Natural killer cell (primary cell): ENCODE data around the gene CDCA3. TPM values are rescaled to one million over a fixed set of nuclear protein-coding genes. Genes with fewer than 3 reads are reported as not detected.

Experiments used
- ATAC-seq, 3 donors: fragments of 150-1000 bp in 2 of 3; fragments of 200-7000 bp in 1 of 3; cut with Tn5 transposase; 1 replicate in 1 of 3; 2 replicates in 2 of 3; pipeline ENCODE4 v1.10.0; 2021; ENCODE audit warnings: mild to moderate bottlenecking in 2 of 3, moderate library complexity in 2 of 3
- DNase-seq, 2 donors: peaks; one replicate each; pipeline versions ENCODE4 v3.0.0 to v3.0.0-alpha.2; 2013 to 2021; ENCODE audit warnings: mixed read lengths in 1 of 2
- H3K27ac ChIP-seq: one replicate; pipeline ENCODE4 v1.5.1; 2013; ENCODE audit warnings: mild to moderate bottlenecking, low read length
- H3K27me3 ChIP-seq: one replicate; pipeline ENCODE4 v1.6.1; 2013; ENCODE audit warnings: low read length; ENCODE audit not compliant: control insufficient read depth, insufficient read depth
- H3K36me3 ChIP-seq: one replicate; pipeline ENCODE4 v1.6.1; 2013; ENCODE audit warnings: low read length; ENCODE audit not compliant: control insufficient read depth, insufficient read depth
- H3K4me1 ChIP-seq: one replicate; pipeline ENCODE4 v1.6.1; 2013; ENCODE audit warnings: low read length; ENCODE audit not compliant: control insufficient read depth, insufficient read depth
- H3K4me3 ChIP-seq: one replicate; pipeline ENCODE4 v1.5.1; 2013; ENCODE audit warnings: low read length
- H3K9me3 ChIP-seq: one replicate; pipeline ENCODE4 v1.6.1; 2013; ENCODE audit warnings: low read length; ENCODE audit not compliant: control insufficient read depth, insufficient read depth
- H3K27ac Mint-ChIP-seq, 2 donors: one replicate each; pipeline ENCODE4 v1.8.0; 2022; ENCODE audit warnings: mild to moderate bottlenecking in 2 of 2, mixed read lengths in 2 of 2, moderate library complexity in 1 of 2
- H3K27me3 Mint-ChIP-seq, 2 donors: one replicate each; pipeline ENCODE4 v1.8.0; 2022; ENCODE audit warnings: low read depth in 2 of 2, mixed read lengths in 2 of 2
- H3K36me3 Mint-ChIP-seq: one replicate; pipeline ENCODE4 v1.8.0; 2022; ENCODE audit warnings: mixed read lengths
- H3K4me1 Mint-ChIP-seq, 2 donors: one replicate each; pipeline ENCODE4 v1.8.0; 2022; ENCODE audit warnings: mixed read lengths in 2 of 2
- H3K4me3 Mint-ChIP-seq: one replicate; pipeline ENCODE4 v1.8.0; 2022; ENCODE audit warnings: mild to moderate bottlenecking, moderate library complexity, mixed read lengths
- H3K9me3 Mint-ChIP-seq, 2 donors: one replicate each; pipeline ENCODE4 v1.8.0; 2022; ENCODE audit warnings: mixed read lengths in 2 of 2
- WGBS: methylation state at CpG from one replicate; pipeline ENCODE4 v1.1.7; 2013; ENCODE audit warnings: missing lambda C conversion rate; ENCODE audit not compliant: insufficient coverage; 5-methylcytosine and 5-hydroxymethylcytosine counted together
- intact Hi-C: fragments of 100-400 bp; cut with micrococcal nuclease; formaldehyde crosslinking; loops from one replicate; pipeline ENCODE4 v1.14.2; 2022
- total RNA-seq, 4 donors: library from RNA; stranded (reverse); fragments of 120-200 nt in 1 of 4; gene quantifications; one replicate each; pipeline versions ENCODE4 v1.2.3 to v1.2.4, GENCODE V29; 2013 to 2022
- TF ChIP-seq, protein P1 (sequence below): fragments of 200-600 bp; IDR thresholded peaks from one replicate; pipeline ENCODE4 v1.8.0; 2022; ENCODE audit warnings: antibody characterized with exemption

Gene CDCA3
- total RNA-seq, 3 donors from 2014 or later (not counting 1 experiment from before 2014, with no cell fraction given), result 1.4 to 3.3 (median 1.4) TPM

DNA sequence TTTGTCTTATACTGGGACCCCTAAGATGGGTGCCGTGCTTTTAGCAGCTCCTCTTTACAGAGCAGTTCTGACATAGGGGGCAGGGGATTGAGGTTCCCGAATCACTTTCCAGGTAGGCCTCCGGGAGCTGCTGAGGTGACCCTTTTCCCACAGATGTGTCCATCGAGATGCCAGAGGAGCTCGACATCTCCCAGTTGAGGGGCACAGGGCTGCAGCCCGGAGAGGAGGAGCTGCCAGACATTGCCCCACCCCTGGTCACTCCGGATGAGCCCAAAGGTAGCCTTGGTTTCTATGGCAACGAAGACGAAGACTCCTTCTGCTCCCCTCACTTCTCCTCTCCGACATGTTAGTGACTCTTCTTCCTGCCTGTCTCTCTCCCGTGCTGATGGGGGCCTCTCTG is 11.9 kb upstream of the CDCA3 start:
- no peak for ATAC-seq
- TF ChIP-seq, protein P1, sequence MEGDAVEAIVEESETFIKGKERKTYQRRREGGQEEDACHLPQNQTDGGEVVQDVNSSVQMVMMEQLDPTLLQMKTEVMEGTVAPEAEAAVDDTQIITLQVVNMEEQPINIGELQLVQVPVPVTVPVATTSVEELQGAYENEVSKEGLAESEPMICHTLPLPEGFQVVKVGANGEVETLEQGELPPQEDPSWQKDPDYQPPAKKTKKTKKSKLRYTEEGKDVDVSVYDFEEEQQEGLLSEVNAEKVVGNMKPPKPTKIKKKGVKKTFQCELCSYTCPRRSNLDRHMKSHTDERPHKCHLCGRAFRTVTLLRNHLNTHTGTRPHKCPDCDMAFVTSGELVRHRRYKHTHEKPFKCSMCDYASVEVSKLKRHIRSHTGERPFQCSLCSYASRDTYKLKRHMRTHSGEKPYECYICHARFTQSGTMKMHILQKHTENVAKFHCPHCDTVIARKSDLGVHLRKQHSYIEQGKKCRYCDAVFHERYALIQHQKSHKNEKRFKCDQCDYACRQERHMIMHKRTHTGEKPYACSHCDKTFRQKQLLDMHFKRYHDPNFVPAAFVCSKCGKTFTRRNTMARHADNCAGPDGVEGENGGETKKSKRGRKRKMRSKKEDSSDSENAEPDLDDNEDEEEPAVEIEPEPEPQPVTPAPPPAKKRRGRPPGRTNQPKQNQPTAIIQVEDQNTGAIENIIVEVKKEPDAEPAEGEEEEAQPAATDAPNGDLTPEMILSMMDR, result no peak
- H3K36me3 ChIP-seq, result peaks cover 51% of the 10 kb centered on the region
- Mint-ChIP-seq H3K27ac (no peak overlapping the region), H3K4me1 (peaks cover 0 to 5% of the 10 kb centered on the region in 2 donors), H3K9me3 (no peaks in the 10 kb centered on the region), H3K4me3 (no peak overlapping the region), H3K36me3 (peaks cover 6% of the 10 kb centered on the region), H3K27me3 (no peaks in the 10 kb centered on the region)
- intact Hi-C loops, result no loop called here
- no peak overlapping the region for H3K27ac ChIP-seq
- WGBS, result over 99% methylated on average over 11 of the region's 11 CpGs
- H3K9me3 ChIP-seq, result no peaks in the 10 kb centered on the region
- H3K4me1 ChIP-seq, result peaks cover 9% of the 10 kb centered on the region
- H3K27me3 ChIP-seq, result no peaks in the 10 kb centered on the region
- H3K4me3 ChIP-seq, result no peak overlapping the region
- no peak for DNase-seq

- no peaks in the 10 kb centered on the region for H3K27me3 Mint-ChIP-seq
- no peaks in the 10 kb centered on the region for H3K27me3 ChIP-seq
- H3K36me3 ChIP-seq, result peaks cover 66% of the 10 kb centered on the region
- no peaks in the 10 kb centered on the region for H3K9me3 Mint-ChIP-seq
- H3K4me3 Mint-ChIP-seq, result no peak overlapping the region
- H3K27ac Mint-ChIP-seq, result peak overlapping the region in 1 of 2 donors; percentile 40
- no peak for DNase-seq
- H3K4me3 ChIP-seq, result no peak overlapping the region
- H3K4me1 ChIP-seq, result no peaks in the 10 kb centered on the region
- intact Hi-C loops, result no loop called here
- H3K9me3 ChIP-seq, result no peaks in the 10 kb centered on the region
- TF ChIP-seq, protein P1, result no peak
- no peak overlapping the region for H3K27ac ChIP-seq
- ATAC-seq, result no peak
- peaks cover 6% of the 10 kb centered on the region for H3K36me3 Mint-ChIP-seq
- WGBS, result 96% methylated on average over 9 of the region's 9 CpGs
- no peaks in the 10 kb centered on the region for H3K4me1 Mint-ChIP-seq
These were observed 10.3 kb upstream of the CDCA3 start for GRCh38 chr12:6861391-6861790.

- no peak overlapping the region for H3K27ac ChIP-seq
- Mint-ChIP-seq H3K4me1 (no peaks in the 10 kb centered on the region), H3K27ac (peak overlapping the region in 1 of 2 donors; percentile 40), H3K27me3 (no peaks in the 10 kb centered on the region), H3K4me3 (no peak overlapping the region), H3K9me3 (no peaks in the 10 kb centered on the region), H3K36me3 (peaks cover 6% of the 10 kb centered on the region)
- no peak overlapping the region for H3K4me3 ChIP-seq
- no peak for ATAC-seq
- intact Hi-C loops, result no loop called here
- TF ChIP-seq, protein P1, result no peak
- H3K27me3 ChIP-seq, result no peaks in the 10 kb centered on the region
- 97% methylated on average over 7 of the region's 7 CpGs for WGBS
- peaks cover 70% of the 10 kb centered on the region for H3K36me3 ChIP-seq
- H3K4me1 ChIP-seq, result no peaks in the 10 kb centered on the region
- DNase-seq, result no peak
- no peaks in the 10 kb centered on the region for H3K9me3 ChIP-seq
These were observed 9.9 kb upstream of the CDCA3 start for GRCh38 chr12:6860942-6861341.

DNA sequence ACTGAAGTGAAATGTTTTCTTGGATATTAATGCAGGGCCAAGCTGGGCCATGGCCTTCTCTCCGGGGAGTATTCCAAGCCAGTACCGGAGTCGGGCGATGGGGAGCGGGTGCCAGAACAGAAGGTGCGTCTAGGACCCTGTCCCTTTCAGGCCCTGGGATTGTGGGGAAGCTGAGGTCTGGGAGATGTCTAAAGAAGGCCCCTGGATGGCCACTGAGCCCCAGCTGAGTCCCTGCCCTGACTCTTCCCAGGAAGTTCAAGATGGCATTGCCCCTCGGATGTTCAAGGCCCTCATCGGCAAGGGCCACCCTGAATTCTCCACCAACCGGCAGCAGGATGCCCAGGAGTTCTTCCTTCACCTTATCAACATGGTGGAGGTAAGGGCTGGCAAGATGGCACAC is 9.0 kb upstream of the CDCA3 start:
- ATAC-seq, result no peak
- Mint-ChIP-seq H3K9me3 (no peaks in the 10 kb centered on the region), H3K27me3 (no peaks in the 10 kb centered on the region), H3K4me1 (no peaks in the 10 kb centered on the region), H3K36me3 (peaks cover 6% of the 10 kb centered on the region), H3K27ac (no peak overlapping the region), H3K4me3 (no peak overlapping the region)
- Histone ChIP-seq H3K27ac (no peak overlapping the region), H3K9me3 (no peaks in the 10 kb centered on the region), H3K27me3 (no peaks in the 10 kb centered on the region), H3K36me3 (peaks cover 74% of the 10 kb centered on the region), H3K4me3 (no peak overlapping the region), H3K4me1 (no peaks in the 10 kb centered on the region)
- intact Hi-C loops, result no loop called here
- WGBS, result 96% methylated on average over 9 of the region's 9 CpGs
- no peak for DNase-seq
- TF ChIP-seq, protein P1, result no peak
